HepG2 (cell line): ENCODE data around the gene RAMP3.
"Not testable (repeated sequence)": the region's sequence is repeated elsewhere in the genome, so short reads cannot be mapped to it uniquely, and the experiment has no call there.

ENCODE experiments used
- GLI4 ChIP-seq: sonication (generic); formaldehyde crosslinking; IDR thresholded peaks from 2 replicates; pipeline ENCODE4 v1.5.1; 2020; ENCODE audit warnings: missing genetic modification reagents, mild to moderate bottlenecking, moderate library complexity, borderline replicate concordance
- GZF1 ChIP-seq: sonication (generic); formaldehyde crosslinking; IDR thresholded peaks from 2 replicates; pipeline ENCODE4 v1.5.1; 2020; ENCODE audit warnings: mild to moderate bottlenecking, missing genetic modification reagents
- MTERF4 ChIP-seq: sonication (generic); formaldehyde crosslinking; IDR thresholded peaks from 2 replicates; pipeline ENCODE4 v1.8.0; 2023; ENCODE audit warnings: mild to moderate bottlenecking, missing genetic modification reagents
- MYC ChIP-seq: sonication (generic); formaldehyde crosslinking; IDR thresholded peaks from 2 replicates; pipeline ENCODE4 v1.9.0; 2021; ENCODE audit warnings: missing genetic modification reagents, borderline replicate concordance
- TAF1 ChIP-seq: sonication (generic); formaldehyde crosslinking; IDR thresholded peaks from 2 replicates; pipeline ENCODE4 v1.4.0; 2020; ENCODE audit warnings: missing genetic modification reagents
- ZSCAN21 ChIP-seq: sonication (generic); formaldehyde crosslinking; IDR thresholded peaks from 2 replicates; pipeline ENCODE4 v1.8.0; 2022; ENCODE audit warnings: mild to moderate bottlenecking, missing genetic modification reagents, moderate library complexity, borderline replicate concordance
- TF ChIP-seq, protein P1 (sequence below): sonication (generic); formaldehyde crosslinking; IDR thresholded peaks from 2 replicates; pipeline ENCODE4 v1.5.0; 2020; ENCODE audit warnings: mild to moderate bottlenecking, missing genetic modification reagents, moderate library complexity
- TF ChIP-seq, protein P2 (sequence below): sonication (generic); formaldehyde crosslinking; IDR thresholded peaks from 2 replicates; pipeline ENCODE4 v1.5.1; 2020; ENCODE audit warnings: mild to moderate bottlenecking, missing genetic modification reagents, moderate library complexity

DNA sequence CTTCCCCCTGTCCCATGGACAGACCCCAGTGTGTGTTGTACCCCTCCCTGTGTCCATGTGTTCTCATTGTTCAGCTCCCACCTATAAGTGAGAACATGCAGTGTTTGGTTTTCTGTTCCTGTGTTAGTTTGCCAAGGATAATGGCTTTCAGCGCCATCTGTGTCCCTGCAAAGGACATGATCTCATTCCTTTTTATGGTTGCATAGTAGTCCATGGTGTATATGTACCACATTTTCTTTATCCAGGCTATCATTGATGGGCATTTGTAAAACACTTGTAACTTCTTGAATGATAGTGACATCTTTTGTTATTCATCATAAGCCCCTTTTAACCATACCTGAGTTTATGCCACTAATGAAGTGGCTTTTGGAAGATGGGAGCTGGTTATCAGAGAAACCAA lies 43.3 kb upstream of the RAMP3 start:
- not testable (repeated sequence) for TF ChIP-seq GLI4 (CRISPR knock-in tag); MTERF4 (CRISPR knock-in tag); GZF1 (CRISPR knock-in tag); TAF1; MYC; ZSCAN21 (CRISPR knock-in tag)
- TF ChIP-seq, protein P1, sequence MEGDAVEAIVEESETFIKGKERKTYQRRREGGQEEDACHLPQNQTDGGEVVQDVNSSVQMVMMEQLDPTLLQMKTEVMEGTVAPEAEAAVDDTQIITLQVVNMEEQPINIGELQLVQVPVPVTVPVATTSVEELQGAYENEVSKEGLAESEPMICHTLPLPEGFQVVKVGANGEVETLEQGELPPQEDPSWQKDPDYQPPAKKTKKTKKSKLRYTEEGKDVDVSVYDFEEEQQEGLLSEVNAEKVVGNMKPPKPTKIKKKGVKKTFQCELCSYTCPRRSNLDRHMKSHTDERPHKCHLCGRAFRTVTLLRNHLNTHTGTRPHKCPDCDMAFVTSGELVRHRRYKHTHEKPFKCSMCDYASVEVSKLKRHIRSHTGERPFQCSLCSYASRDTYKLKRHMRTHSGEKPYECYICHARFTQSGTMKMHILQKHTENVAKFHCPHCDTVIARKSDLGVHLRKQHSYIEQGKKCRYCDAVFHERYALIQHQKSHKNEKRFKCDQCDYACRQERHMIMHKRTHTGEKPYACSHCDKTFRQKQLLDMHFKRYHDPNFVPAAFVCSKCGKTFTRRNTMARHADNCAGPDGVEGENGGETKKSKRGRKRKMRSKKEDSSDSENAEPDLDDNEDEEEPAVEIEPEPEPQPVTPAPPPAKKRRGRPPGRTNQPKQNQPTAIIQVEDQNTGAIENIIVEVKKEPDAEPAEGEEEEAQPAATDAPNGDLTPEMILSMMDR (CRISPR knock-in tag) = not testable (repeated sequence)
- TF ChIP-seq, protein P2, sequence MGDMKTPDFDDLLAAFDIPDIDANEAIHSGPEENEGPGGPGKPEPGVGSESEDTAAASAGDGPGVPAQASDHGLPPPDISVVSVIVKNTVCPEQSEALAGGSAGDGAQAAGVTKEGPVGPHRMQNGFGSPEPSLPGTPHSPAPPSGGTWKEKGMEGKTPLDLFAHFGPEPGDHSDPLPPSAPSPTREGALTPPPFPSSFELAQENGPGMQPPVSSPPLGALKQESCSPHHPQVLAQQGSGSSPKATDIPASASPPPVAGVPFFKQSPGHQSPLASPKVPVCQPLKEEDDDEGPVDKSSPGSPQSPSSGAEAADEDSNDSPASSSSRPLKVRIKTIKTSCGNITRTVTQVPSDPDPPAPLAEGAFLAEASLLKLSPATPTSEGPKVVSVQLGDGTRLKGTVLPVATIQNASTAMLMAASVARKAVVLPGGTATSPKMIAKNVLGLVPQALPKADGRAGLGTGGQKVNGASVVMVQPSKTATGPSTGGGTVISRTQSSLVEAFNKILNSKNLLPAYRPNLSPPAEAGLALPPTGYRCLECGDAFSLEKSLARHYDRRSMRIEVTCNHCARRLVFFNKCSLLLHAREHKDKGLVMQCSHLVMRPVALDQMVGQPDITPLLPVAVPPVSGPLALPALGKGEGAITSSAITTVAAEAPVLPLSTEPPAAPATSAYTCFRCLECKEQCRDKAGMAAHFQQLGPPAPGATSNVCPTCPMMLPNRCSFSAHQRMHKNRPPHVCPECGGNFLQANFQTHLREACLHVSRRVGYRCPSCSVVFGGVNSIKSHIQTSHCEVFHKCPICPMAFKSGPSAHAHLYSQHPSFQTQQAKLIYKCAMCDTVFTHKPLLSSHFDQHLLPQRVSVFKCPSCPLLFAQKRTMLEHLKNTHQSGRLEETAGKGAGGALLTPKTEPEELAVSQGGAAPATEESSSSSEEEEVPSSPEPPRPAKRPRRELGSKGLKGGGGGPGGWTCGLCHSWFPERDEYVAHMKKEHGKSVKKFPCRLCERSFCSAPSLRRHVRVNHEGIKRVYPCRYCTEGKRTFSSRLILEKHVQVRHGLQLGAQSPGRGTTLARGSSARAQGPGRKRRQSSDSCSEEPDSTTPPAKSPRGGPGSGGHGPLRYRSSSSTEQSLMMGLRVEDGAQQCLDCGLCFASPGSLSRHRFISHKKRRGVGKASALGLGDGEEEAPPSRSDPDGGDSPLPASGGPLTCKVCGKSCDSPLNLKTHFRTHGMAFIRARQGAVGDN = not testable (repeated sequence)
